HG02970 (cell line): ENCODE data around the gene FAM169A.
"Not testable (repeated sequence)": the region's sequence is repeated elsewhere in the genome, so short reads cannot be mapped to it uniquely, and the experiment has no call there.

ENCODE experiments used
- ATAC-seq: cut with Tn5 transposase; IDR thresholded peaks from one replicate; pipeline ENCODE4 v1.9.1; 2021; ENCODE audit warnings: mild to moderate bottlenecking, moderate library complexity, moderate number of reproducible peaks; ENCODE audit not compliant: unreplicated experiment, low FRiP score

The FAM169A gene

GRCh38 chr5:74810915-74811314, 55.3 kb downstream of the FAM169A start:
- no peak for ATAC-seq

DNA sequence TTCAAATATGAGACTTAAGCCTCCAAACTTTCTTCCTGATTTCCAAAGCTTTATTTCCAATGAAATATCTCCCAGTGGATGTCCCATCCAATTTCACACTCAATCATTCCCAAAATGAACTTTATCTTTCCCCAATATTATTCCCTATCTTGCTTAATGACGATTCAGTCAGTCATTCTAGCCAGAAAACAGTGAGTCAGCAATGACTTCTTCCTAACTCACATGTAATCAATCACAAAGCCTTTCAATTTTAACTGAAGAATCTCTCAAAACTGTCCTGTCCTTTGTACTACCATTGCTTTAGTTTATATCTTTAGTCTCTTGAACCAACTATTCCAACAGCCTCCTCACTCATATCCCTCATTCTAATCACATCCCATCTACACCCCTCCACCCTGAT, 64.2 kb downstream of the FAM169A start:
- no peak for ATAC-seq

- no peak for ATAC-seq
Observed at GRCh38 chr5:74801197-74801596, 65.0 kb downstream of the FAM169A start.

DNA sequence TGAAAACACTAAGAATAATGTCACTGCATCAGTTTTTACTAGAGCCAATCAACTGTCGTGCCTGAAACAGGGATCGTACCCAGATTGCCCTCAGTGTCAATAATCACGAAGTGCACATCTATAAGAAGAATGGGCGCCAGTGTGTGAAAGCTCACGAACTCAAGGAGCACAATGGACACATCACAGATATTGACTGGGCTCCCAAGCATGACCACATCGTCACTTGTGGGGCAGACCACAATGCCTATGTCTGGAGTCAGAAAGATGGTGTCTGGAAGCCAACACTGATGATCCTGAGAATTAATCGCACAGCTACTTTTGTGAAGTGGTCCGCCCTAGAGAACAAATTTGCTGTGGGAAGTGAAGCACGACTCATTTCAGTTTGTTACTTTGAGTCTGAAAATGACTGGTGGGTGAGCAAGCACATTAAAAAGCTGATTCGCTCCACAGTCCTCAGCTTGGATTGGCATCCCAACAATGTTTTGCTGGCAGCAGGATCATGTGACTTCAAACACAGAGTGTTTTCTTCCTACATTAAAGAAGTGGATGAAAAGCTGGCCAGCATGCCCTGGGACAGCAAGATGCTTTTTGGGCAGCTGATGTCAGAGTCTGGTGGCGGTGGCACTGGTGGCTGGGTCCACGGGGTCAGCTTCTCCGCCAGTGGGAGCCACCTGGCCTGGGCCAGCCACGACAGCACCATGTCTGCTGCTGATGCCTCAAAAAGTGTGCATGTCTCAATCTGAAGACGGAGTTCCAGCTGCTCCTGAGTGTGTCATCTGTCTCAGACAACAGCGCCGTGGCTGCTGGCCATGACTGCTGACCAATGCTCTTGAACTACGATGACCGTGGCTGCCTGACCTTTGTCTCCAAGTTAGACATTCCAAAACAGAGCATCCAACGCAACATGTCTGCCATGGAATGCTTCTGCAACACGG, 66.9 kb downstream of the FAM169A start:
- no peak for ATAC-seq

- ATAC-seq: not testable (repeated sequence)
Observed at GRCh38 chr5:74791669-74792068, 74.5 kb downstream of the FAM169A start.

GRCh38 chr5:74787424-74787823, 78.8 kb downstream of the FAM169A start:
- no peak for ATAC-seq

DNA sequence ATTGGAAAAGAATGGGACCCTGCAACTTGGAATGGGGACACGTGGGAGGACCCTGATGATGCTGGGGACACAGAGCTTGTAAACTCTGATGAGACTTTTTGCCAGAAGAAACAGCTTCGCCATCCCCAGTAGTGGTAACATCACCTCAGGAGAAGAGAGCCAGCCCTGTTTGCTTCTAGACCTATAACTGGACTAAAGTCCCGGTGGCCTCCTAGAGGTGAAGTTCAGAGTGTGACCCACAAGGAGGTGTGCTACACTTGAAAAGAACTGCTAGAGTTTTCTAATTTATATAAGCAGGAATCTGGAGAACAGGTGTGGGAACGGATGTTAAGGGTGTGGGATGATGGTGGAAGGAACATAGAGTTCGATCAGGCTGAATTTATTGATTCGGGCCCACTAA, 79.3 kb downstream of the FAM169A start:
- no peak for ATAC-seq

DNA sequence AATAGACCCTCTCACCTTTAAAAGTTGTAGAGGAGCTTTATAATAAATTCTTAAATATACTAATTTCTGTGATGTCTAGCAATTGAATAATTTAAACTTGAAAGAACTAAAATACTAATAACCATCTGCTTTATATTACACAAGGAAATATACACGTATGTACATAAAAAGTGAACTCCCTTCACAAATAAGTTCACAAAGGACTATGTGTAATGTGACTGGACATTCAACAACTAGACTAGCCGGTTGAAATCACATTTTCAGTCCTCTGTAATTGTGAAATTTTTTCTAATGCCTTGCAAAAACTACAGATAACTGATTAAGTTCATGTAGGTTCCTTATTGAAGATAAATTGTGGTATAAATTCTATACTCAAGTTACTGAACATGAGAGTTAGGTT, 87.6 kb downstream of the FAM169A start:
- no peak for ATAC-seq

GRCh38 chr5:74772359-74772758, 93.8 kb downstream of the FAM169A start:
- no peak for ATAC-seq

DNA sequence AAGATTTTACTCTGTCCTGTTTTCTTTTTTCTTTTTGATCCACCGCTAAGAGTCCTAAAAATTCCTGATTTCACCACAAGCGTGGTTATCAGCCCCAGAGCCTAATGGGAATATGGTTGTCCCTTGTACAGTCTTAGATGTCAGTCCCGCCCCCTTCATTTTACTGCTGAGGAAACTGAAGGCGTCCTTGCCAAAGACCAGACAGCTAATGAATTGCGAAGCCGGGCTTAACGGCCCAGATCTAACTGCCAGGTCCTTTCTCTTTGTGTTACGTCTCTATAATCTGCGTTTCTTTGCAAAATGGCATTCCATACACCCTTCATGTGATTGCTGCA, 98.6 kb downstream of the FAM169A start:
- peak; percentile 8 for ATAC-seq

GRCh38 chr5:74766849-74767578, 99.2 kb downstream of the FAM169A start, which contains the start of the genes GFM2 and NSA2:
Gene GFM2, minus strand, starts transcription at chr5:74767117. Its CDS starts 3,375 bp downstream, at chr5:74763742.
Gene NSA2, plus strand, starts transcription at chr5:74767249. Its CDS starts 112 bp downstream, at chr5:74767361.
- ATAC-seq: peak; percentile 87

DNA sequence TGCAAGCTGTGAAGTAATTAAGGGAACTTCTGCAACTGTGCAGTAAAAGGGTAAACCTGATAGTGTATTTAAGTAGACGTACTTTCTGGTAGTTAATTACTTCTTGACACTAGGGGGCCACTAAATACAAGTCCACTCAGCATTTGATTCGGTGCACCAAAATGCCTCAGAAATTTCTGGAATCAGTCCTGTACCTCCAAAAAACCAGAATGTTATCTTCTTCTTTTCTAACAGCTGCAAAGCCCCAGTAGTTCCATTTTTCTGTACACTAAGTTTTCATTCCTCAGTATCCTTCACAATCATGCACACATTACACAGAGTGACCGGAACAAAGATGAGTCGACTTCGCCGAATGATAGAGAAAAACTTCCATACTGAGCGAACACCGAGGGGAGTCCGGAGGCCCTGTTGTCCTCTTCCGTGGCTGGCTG, 99.8 kb downstream of the FAM169A start:
- ATAC-seq: peak; percentile 36

- no peak for ATAC-seq
Observed at GRCh38 chr5:74765929-74766328, 100.3 kb downstream of the FAM169A start.

DNA sequence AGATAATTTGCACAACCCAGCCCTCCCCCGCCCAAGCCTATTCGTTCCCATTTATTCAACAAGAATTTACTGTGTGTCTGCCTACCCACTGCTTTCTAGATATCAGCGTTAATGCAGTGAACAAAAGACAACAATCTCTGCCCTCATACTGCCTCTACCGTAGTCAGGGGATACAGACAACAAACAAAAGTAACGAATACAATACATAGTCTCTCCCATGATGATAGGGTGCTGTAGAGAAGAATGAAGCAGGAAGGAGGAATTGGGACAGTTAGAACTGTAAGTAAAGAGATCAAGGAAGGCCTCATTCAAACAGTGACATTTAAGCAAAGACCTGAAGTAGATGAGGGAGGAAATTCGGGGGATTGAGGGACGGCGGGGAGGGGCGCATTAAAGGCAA, 101.0 kb downstream of the FAM169A start:
- ATAC-seq: no peak

DNA sequence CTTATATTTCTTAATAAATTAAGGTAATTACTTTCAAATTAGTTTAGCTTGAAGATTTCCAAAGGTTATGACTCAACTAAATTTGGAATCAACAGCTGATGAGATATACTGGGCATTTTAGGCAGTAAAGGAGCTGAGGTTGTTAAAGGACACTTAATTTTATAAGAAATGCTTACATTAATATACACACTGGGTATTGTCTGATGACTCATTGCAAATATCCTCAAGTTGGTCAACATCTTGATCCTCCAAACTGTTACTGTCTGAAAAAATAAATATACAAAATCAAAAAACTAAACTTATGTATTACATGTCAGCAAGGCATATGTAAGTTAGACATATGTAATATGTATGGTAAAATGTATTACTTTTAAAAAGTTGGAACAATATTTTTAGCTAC, 102.7 kb downstream of the FAM169A start:
- no peak for ATAC-seq

DNA sequence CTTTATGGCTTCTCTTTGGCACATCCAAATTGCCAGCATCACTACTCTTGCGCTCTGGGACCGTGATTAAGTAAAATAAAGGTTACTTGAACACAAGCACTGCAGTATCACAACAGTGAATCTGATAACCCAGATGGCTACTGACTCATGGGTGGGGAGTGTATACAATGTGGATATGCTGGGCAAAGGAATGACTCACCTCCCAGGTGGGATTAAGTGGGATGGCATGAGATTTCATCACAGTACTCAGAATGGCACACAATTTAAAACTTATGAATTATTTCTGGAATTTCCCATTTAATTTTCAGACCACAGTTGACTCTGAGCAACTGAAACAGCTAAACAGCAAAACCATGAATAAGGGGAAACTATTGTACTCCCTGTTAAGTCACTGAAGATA, 103.6 kb downstream of the FAM169A start:
- ATAC-seq: no peak

GRCh38 chr5:74761241-74761640, 104.9 kb downstream of the FAM169A start:
- ATAC-seq: no peak

GRCh38 chr5:74748742-74749141, 117.4 kb downstream of the FAM169A start:
- not testable (repeated sequence) for ATAC-seq

GRCh38 chr5:74738406-74738805, 127.8 kb downstream of the FAM169A start:
- no peak for ATAC-seq

DNA sequence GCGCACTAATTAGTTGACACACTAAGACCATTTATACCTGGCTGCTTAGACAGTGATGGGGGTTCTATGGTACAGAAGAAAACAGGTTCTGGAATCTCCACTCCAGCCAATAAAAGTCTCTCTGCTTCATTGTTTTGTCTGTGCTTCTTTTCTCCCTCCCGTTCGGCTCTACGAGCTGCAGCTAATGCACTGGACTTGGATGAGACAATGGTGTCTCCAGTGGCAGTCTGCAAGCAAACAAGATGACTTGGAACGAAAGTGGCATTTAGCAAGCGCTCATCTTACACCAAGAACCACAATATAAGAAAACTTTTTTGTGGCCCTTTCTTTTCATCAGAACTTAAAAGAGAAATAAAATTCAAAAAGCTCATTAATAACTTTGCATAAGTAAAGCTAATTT, 129.4 kb downstream of the FAM169A start:
- no peak for ATAC-seq
